Amniotic epithelial cell (primary cell): Measurements from ENCODE around the gene SEMA3B.
"Not testable (repeated sequence)": the region's sequence is repeated elsewhere in the genome, so short reads cannot be mapped to it uniquely, and the experiment has no call there.

Source experiments
- DNase-seq: peaks from one replicate; pipeline ENCODE4 v3.0.0-alpha.2; 2010; ENCODE audit warnings: low read depth

SEMA3B gene

GRCh38 chr3:50258979-50259378, 10.0 kb upstream of the SEMA3B start:
- no peak for DNase-seq

GRCh38 chr3:50259432-50260026, 9.4 kb upstream of the SEMA3B start:
- no peak for DNase-seq

GRCh38 chr3:50260027-50260941, 8.7 kb upstream of the SEMA3B start:
- peak; percentile 73 for DNase-seq

GRCh38 chr3:50260942-50261441, 8.0 kb upstream of the SEMA3B start:
- no peak for DNase-seq

GRCh38 chr3:50261505-50261904, 7.4 kb upstream of the SEMA3B start:
- DNase-seq, result no peak

GRCh38 chr3:50262200-50262599, 6.7 kb upstream of the SEMA3B start:
- DNase-seq, result not testable (repeated sequence)

- no peak for DNase-seq
These were observed 6.2 kb upstream of the SEMA3B start for GRCh38 chr3:50262778-50263177.

GRCh38 chr3:50263478-50264382, 5.2 kb upstream of the SEMA3B start:
- DNase-seq, result no peak

GRCh38 chr3:50264383-50264963, 4.5 kb upstream of the SEMA3B start:
- peak; percentile 95 for DNase-seq

GRCh38 chr3:50264964-50265485, 3.9 kb upstream of the SEMA3B start:
- DNase-seq, result no peak

- no peak for DNase-seq
These were observed 3.4 kb upstream of the SEMA3B start for GRCh38 chr3:50265571-50265970.

- no peak for DNase-seq
These were observed 2.9 kb upstream of the SEMA3B start for GRCh38 chr3:50266017-50266416.

- DNase-seq, result no peak
These were observed 2.1 kb upstream of the SEMA3B start for GRCh38 chr3:50266836-50267235.

GRCh38 chr3:50267280-50267913, 1.6 kb upstream of the SEMA3B start:
- no peak for DNase-seq

- DNase-seq, result no peak
These were observed 671 bp upstream of the SEMA3B start for GRCh38 chr3:50268276-50268675.

- no peak for DNase-seq
These were observed 513 bp downstream of the SEMA3B start for GRCh38 chr3:50269460-50269859.

GRCh38 chr3:50269977-50270413, 1.0 kb downstream of the SEMA3B start:
- peak; percentile 58 for DNase-seq

- peak; percentile 42 for DNase-seq
These were observed 1.7 kb downstream of the SEMA3B start for GRCh38 chr3:50270422-50271224.

- DNase-seq, result no peak
These were observed 2.5 kb downstream of the SEMA3B start for GRCh38 chr3:50271314-50271936.

GRCh38 chr3:50272538-50272910, 3.6 kb downstream of the SEMA3B start:
- not testable (repeated sequence) for DNase-seq
